Testis (tissue), 3 donors: Measurements from ENCODE around the gene NRG2. TPM values are rescaled to one million over a fixed set of nuclear protein-coding genes. Genes with fewer than 3 reads are reported as not detected.

Experiments used
- DNase-seq: peaks from one replicate; pipeline ENCODE4 v3.0.0-alpha.2; 2019
- H3K27ac ChIP-seq, 2 donors: fragments of 200-600 bp; sonication (generic); one replicate each; pipeline ENCODE4 v1.5.1; 2019
- H3K27me3 ChIP-seq: fragments of 200-600 bp; sonication (generic); one replicate; pipeline ENCODE4 v1.5.1; 2019
- H3K36me3 ChIP-seq: fragments of 200-600 bp; sonication (generic); one replicate; pipeline ENCODE4 v1.5.1; 2017; ENCODE audit warnings: low read depth; ENCODE audit errors: missing control alignments
- H3K4me1 ChIP-seq: fragments of 200-600 bp; sonication (generic); one replicate; pipeline ENCODE4 v1.5.1; 2019
- H3K4me3 ChIP-seq, 2 donors: fragments of 200-600 bp; sonication (generic); one replicate each; pipeline ENCODE4 v1.5.1; 2017 to 2019
- H3K9me3 ChIP-seq: fragments of 200-600 bp; sonication (generic); one replicate; pipeline ENCODE4 v1.5.1; 2017
- POLR2A ChIP-seq: fragments of 450-650 bp; IDR thresholded peaks from one replicate; pipeline ENCODE4 v1.6.1; 2017; ENCODE audit warnings: antibody characterized with exemption, mild to moderate bottlenecking, moderate library complexity
- WGBS, 2 donors: methylation state at CpG; one replicate each; pipeline ENCODE4 v1.1.5; 2018; 5-methylcytosine and 5-hydroxymethylcytosine counted together
- intact Hi-C: fragments of 100-400 bp; cut with DNase I; formaldehyde crosslinking; loops from one replicate; pipeline ENCODE4 v1.15.1; 2023; ENCODE audit warnings: low total_unique reads
- polyA plus RNA-seq: library from polyadenylated mRNA; stranded (reverse); fragments of 350-450 nt; fragmentation: Illumina TruSeq; extraction: RNeasy Lipid Tissue Mini Kit (QIAGEN cat#74804); gene quantifications from one replicate; pipeline ENCODE4 v1.2.3, GENCODE V29; 2014; ENCODE audit warnings: low read depth, low replicate concordance; ENCODE audit not compliant: insufficient read depth
- total RNA-seq, 2 donors: library from RNA; depleted of rRNA; stranded (reverse); fragments of >200 nt; gene quantifications; one replicate each; pipeline ENCODE4 v1.2.3, GENCODE V29; 2016
- TF ChIP-seq, protein P1 (sequence below), 3 experiments: fragments of 450-650 bp in 2 of 3; fragments of 200-600 bp in 1 of 3; sonication (generic) in 1 of 3; IDR thresholded peaks; one replicate each; pipeline ENCODE4 v1.5.1; 2016 to 2019; ENCODE audit warnings: antibody characterized with exemption in 3 of 3, mild to moderate bottlenecking in 2 of 3, moderate library complexity in 1 of 3

NRG2 gene
- total and polyA plus RNA-seq, 3 donors from 2014 or later = 4.8 to 23.2 (median 13.0) TPM

DNA sequence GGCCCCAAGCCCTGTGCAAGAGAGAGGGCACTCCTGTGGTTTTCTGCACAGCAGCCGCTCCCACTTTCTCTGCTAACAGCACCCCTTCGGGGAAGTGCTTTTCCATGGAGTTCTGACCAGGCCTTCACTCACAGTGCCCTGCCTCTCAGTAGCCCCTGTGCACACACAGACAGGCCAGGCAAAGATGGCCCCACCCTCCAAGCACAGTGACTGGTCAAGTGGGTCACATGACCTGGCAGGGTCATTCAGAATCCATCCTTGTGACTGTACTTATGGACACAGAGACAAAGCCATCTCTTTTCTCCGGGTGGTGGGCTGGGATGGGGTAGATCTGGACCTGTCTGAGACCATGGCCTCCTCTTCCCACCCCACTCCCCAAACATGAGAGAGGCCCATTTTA lies 165.0 kb downstream of the NRG2 start:
- intact Hi-C loops = loop anchor here (10.0 kb wide), 1 partner anchor 87 kb away; no protein-coding TSS in a partner anchor
- H3K4me3 ChIP-seq = no peak overlapping the region
- DNase-seq = no peak
- H3K4me1 ChIP-seq = peaks cover 23% of the 10 kb centered on the region
- no peaks in the 10 kb centered on the region for H3K9me3 ChIP-seq
- TF ChIP-seq POLR2A = no peak
- TF ChIP-seq, protein P1, sequence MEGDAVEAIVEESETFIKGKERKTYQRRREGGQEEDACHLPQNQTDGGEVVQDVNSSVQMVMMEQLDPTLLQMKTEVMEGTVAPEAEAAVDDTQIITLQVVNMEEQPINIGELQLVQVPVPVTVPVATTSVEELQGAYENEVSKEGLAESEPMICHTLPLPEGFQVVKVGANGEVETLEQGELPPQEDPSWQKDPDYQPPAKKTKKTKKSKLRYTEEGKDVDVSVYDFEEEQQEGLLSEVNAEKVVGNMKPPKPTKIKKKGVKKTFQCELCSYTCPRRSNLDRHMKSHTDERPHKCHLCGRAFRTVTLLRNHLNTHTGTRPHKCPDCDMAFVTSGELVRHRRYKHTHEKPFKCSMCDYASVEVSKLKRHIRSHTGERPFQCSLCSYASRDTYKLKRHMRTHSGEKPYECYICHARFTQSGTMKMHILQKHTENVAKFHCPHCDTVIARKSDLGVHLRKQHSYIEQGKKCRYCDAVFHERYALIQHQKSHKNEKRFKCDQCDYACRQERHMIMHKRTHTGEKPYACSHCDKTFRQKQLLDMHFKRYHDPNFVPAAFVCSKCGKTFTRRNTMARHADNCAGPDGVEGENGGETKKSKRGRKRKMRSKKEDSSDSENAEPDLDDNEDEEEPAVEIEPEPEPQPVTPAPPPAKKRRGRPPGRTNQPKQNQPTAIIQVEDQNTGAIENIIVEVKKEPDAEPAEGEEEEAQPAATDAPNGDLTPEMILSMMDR (IDR thresholded peaks at IDR 0.05) = no peak
- WGBS, 2 donors = 93 to 100% methylated on average over 3 of the region's 3 CpGs
- H3K36me3 ChIP-seq = no peaks in the 10 kb centered on the region
- H3K27ac ChIP-seq = no peak overlapping the region
- H3K27me3 ChIP-seq = no peaks in the 10 kb centered on the region

DNA sequence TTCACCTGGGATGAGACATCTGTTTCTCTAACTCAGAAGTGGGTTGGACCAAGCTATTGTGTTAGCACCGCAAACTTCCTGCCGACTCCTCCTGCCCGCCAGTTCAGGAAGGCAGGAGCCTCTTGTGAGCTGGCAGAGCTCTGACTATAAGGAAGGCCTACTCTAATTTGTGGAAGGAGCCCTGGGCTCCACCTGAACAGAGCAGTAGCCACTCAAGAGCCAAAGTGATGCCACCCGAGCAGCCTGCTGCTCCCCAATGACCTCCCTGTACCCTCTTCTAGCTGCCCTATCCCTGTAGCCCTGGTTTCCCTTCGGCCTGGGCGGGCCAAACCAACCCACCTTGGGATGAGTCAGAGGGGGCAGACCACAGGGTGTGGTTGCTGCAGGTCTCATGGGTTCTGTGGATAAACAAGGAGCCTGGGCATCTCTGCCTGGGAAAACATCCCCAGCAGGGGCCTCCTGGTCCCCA lies 165.9 kb downstream of the NRG2 start:
- no peak for DNase-seq
- H3K27ac ChIP-seq = no peak overlapping the region
- no peaks in the 10 kb centered on the region for H3K36me3 ChIP-seq
- TF ChIP-seq, protein P1 (IDR thresholded peaks at IDR 0.05) = no peak
- TF ChIP-seq POLR2A = no peak
- 94 to 100% methylated on average over 3 to 6 of the region's 6 CpGs for WGBS, 2 donors
- H3K9me3 ChIP-seq = no peaks in the 10 kb centered on the region
- no peaks in the 10 kb centered on the region for H3K27me3 ChIP-seq
- peaks cover 19% of the 10 kb centered on the region for H3K4me1 ChIP-seq
- intact Hi-C loops = loop anchor here (10.0 kb wide), 1 partner anchor 88 kb away; no protein-coding TSS in a partner anchor
- H3K4me3 ChIP-seq = no peak overlapping the region

DNA sequence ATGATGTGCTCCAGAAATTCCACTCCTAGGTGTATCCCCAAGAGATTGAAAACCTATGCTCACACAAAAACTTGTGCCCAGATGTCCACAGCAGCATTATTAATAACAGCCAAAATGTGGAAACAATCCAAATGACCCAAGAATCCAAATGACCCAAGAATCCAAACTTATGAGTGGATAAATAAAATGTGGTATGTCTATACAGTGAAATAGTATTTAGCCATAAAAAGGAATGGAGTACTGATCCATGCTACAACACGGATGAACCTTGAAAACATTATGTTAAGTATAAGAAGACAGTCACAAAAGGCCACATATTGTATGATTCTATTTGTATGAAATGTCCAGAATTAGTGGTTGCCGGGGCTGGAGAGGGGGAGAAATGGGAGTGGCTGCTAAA lies 167.1 kb downstream of the NRG2 start:
- TF ChIP-seq, protein P1 (IDR thresholded peaks at IDR 0.05) = no peak
- no peak for TF ChIP-seq POLR2A
- 93 to 98% methylated on average over 2 of the region's 2 CpGs for WGBS, 2 donors

DNA sequence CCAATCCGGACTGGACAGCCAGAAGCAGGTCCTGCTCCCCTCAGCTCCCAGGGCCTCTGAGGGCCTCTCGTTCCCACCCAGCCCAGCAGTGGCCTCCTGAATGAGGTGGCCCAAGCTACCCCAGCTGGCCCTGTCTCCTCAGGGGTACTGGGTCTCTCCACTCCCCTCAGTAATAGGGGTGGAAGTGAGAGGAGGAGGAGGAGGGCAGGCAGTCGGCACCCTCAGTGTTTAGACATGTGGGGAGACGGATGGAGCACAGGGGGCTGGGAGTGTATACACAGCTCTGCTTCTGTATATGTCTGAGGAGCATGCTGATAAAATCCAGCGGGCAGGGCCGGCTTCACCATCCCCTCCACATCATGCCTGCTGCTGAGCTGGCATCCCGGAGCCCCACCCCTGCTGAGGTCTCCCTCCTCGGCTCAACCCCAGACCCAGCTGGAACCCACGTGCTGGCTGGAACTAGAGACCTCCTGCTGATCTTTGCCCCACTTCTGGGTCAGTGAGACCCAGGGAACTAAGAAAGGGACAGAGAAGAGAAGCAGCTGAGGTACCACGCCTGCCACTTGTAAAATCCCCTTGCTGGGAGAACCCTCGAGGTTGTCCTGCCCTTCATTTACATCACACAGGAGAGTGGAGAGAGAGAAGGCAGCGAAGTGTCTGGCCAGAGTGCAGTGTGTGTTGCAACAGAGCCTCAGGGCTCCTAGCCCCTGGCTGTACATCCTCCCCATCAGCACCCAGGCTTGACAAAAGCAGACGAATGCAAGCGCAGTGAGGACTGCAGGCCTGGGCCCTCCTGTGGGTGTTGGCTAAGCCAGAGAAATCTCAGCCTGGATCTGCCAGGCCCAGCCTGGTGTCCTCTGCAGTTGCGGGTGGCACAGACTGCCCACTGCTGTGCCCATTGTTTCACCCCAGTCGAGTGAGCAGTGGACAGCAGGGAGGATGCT lies 170.0 kb downstream of the NRG2 start:
- DNase-seq = no peak
- Histone ChIP-seq H3K4me3 (no peak overlapping the region), H3K27ac (no peak overlapping the region), H3K27me3 (no peaks in the 10 kb centered on the region), H3K36me3 (no peaks in the 10 kb centered on the region), H3K9me3 (no peaks in the 10 kb centered on the region), H3K4me1 (peaks cover 33% of the 10 kb centered on the region)
- intact Hi-C loops = loop anchor here (10.0 kb wide), 1 partner anchor 92 kb away; no protein-coding TSS in a partner anchor
- 76 to 84% methylated on average over 13 to 16 of the region's 16 CpGs for WGBS, 2 donors
- TF ChIP-seq POLR2A = no peak
- TF ChIP-seq, protein P1 (IDR thresholded peaks at IDR 0.05) = no peak

More for the DNA sequence above, 167.1 kb downstream of the NRG2 start:
- Histone ChIP-seq H3K9me3 (no peaks in the 10 kb centered on the region), H3K27me3 (no peaks in the 10 kb centered on the region), H3K36me3 (no peaks in the 10 kb centered on the region), H3K4me1 (peaks cover 15% of the 10 kb centered on the region), H3K4me3 (no peak overlapping the region), H3K27ac (no peak overlapping the region)
- DNase-seq = no peak
- intact Hi-C loops = loop anchor here (10.0 kb wide), 1 partner anchor 89 kb away; no protein-coding TSS in a partner anchor
